Stimulated activated CD8-positive, alpha-beta memory T cell treated with anti-CD3 and anti-CD28 coated beads, Interleukin-15, amount 100 ng/mL, for 4 hours (primary cell): ENCODE measurements around the gene HJURP.
A peak's percentile ranks its signal among the peaks of the same experiment; 100 is the strongest.
"Not testable (repeated sequence)": the region's sequence is repeated elsewhere in the genome, so short reads cannot be mapped to it uniquely, and the experiment has no call there.

Source experiments
- DNase-seq, 2 donors: peaks; one replicate each; pipeline ENCODE4 v3.0.0-alpha.2; 2020; ENCODE audit warnings: low read depth in 2 of 2

Gene HJURP, protein sequence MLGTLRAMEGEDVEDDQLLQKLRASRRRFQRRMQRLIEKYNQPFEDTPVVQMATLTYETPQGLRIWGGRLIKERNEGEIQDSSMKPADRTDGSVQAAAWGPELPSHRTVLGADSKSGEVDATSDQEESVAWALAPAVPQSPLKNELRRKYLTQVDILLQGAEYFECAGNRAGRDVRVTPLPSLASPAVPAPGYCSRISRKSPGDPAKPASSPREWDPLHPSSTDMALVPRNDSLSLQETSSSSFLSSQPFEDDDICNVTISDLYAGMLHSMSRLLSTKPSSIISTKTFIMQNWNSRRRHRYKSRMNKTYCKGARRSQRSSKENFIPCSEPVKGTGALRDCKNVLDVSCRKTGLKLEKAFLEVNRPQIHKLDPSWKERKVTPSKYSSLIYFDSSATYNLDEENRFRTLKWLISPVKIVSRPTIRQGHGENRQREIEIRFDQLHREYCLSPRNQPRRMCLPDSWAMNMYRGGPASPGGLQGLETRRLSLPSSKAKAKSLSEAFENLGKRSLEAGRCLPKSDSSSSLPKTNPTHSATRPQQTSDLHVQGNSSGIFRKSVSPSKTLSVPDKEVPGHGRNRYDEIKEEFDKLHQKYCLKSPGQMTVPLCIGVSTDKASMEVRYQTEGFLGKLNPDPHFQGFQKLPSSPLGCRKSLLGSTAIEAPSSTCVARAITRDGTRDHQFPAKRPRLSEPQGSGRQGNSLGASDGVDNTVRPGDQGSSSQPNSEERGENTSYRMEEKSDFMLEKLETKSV

DNA sequence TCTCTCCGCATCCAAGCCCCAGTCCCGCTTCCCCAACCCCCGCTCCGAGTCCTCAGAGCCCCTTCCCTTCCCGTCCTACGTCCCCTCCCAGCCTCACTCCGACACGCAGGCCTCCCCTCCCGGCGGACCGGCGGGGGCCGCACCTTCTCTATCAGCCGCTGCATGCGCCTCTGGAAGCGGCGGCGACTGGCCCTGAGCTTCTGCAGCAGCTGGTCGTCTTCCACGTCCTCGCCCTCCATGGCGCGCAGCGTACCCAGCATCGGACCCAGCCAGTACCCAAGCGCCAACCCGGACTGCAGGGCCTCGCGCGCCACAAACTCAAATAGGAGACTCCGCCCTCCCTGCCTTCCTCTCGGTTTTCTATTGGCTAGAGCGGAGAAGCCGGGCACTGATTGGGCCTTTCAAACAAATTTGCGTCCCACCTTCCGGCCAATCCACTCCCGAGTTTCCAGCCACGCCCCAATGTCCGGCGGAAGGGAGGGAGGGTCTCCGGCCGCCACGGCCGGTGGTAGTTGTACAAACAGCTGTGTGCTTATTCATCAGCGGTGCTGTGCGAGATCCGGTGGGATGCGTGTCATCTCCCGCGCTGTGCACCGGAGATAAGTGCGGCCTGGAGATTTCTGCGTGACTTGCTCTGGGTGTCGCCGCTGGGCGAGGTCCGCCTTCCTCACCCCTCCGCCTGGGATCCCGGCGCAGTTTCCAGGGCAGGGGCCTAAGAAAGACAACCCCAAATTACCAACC is at the start of gene HJURP:
HJURP (minus strand) TSS at position 295 of the 741 bp plus-strand sequence; CDS start at position 260, 35 bp downstream.
- peak; percentile 63 to 76 for DNase-seq

DNA sequence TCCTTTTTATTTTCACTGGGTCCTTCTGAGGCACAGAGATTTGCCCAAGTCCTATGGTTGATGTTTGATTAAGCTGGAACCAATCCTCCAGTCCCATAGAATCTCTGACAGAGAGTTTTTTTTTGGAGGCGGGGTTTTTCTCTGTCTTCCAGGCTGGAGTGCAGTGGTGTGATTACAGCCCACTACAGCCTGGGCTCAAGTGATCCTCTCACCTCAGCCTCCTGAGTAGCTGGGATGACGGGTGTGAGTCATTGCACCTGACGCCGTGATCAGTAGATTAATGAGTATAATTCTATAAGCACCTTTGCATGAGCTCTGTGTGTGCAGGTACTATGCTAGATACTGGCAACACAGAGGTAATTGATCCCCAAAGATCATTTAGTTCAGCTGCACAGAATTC is 47.5 kb upstream of the HJURP start:
- DNase-seq, result no peak

DNA sequence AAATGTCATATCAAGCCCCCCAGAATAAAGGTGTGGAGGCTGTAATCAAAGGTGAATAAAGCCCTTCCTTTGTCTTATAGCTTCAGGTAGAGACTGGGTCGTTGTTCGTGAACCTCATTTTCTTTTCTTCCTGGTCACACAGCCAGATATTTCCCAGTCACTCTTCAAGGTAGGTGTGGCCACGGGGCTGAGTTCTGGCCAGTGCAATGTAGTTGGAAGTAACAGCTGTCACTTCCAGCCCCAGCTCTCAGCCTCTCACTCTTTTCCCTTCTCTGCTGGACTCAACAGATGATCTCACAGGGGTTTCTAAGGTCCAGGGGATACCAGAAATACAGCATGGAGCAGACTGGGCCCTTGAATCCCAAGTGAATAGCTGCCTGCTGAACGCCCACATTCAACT is 47.0 kb upstream of the HJURP start:
- DNase-seq, result no peak

DNA sequence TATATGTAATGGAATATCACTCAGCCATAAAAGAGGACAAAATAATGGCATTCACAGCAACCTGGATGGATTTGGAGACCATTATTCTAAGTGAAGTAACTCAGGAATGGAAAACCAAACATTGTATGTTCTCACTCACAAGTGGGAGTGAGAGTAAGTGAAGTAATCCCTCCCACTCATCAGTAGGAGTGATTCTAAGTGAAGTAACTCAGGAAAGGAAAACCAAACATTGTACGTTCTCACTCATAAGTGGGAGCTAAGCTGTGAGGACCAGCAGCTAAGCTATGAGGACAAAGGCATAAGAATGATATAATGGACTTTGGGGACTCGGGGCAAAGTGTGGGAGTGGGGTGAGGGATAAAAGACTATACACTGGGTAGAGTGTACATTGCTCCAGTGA is 41.9 kb upstream of the HJURP start:
- DNase-seq, result not testable (repeated sequence)

DNA sequence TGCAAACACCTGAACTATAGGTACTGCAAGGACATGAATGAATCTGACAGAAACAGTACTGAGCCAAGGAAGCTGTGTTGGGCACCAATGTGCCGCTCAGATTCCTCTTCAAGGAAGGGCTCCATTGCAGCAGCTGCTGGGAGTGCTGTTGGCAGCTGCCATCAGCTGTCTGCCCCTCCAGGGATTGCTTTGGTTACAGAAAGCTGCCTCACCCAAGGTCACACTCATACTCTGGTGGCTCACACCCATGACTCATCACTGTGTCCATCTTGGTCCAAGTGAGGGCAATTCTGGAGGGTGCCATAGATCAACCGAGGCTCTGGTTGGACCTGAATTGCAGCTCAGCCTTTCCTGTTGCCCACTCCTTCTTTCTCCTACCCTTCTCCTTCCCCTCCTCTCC is 38.5 kb upstream of the HJURP start:
- no peak for DNase-seq

DNA sequence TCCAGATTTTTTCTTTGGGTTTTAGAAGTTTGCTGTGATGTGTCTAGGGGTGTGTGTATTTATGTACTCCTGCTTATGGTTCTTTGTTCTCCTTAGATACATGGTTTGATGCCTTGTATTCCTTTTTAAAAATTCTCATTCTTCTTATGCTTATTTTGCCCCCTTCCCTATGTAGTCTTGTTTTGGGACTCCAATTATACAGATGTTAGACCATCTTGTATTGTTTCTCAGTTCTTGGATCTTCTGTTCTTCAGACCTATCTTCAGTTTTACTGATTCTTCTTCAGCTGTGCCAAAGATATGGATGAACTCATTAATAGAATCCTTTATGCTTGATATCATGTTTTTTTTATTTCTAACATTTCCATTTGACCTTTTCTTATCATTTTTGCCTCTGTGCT is 28.0 kb upstream of the HJURP start:
- DNase-seq, result no peak

DNA sequence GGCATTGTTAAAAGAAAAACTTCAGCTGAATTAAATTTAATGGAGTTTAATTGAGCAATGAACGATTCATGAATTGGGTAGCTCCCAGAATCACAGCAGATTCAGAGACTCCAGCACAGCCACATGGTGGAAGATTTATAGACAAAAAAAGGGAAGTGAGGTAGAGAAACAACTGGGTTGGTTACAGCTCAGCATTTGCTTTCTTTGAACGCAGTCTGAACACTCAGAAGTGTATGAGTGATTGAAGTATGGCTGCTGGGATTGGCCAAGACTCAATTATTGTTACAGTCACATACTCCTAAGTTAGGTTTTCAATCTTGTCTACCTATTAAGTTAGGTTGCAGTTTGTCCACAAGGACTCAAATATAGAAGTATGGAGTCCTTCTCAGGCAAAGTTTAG is 17.8 kb upstream of the HJURP start:
- DNase-seq, result not testable (repeated sequence)

DNA sequence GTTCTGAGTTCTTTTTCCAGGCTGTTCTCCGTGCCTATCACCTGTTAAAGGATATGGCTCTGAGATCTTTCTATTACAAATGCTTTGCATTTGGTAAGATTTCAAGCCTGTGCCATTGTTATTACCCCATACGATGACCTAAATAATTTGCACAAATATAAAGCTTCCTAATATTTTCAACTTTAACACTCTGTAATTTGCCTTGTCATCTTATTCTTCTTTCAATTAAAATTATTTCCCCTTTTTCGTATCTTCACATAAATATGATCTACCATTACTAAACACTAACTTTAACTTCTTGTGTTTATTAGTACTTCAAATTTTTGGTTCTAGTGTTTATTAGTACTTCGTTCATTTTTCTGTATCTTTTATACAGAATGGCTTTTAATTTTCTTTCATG is 17.1 kb upstream of the HJURP start:
- no peak for DNase-seq

DNA sequence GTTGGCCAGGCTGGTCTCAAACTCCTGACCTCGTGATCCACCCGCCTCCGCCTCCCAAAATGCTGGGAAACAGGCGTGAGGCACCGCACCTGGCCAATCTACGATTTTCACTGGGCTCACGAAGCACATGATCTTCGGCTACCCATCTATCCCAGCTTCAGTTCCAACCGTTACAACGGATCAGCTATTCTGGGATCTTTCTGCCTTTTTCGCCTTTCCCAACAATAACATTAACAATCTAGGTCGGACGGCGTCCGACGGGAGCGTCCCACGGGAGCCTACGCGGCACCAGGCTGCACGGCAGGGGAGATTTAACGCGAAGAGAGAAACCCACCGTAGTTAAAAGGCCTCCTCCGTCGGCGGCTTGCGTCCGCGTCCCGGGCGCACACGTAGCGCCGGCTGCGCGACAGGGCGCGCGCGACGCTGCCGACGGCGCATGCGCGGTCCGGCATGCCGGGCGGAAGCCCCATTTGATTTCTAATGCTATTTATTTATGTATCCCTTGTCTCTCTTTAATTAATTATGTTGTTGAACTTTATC is 13.7 kb upstream of the HJURP start, which contains the start of gene MSL3B:
MSL3B (minus strand) TSS at position 394 of the 540 bp plus-strand sequence.
- DNase-seq, result peak; percentile 9 to 32

DNA sequence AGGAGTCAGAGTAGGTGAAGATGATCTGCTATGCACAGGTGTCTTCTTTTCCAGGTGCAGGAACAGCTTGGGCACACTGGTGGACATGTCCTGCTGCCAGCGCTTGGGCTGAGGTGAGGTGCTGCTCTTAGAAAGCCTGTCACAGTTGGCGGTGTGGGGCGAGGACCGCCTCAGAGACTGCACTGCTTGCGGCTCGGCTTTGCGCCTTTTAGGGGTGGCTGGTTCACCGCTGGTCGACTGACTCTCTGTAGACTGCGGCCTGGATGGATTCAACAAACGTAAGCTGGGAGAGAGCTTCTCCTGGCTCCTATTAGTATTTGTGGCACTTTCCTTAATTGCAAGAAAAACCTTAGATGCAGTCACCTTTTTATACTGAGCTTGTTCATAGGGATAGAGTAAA is 12.1 kb upstream of the HJURP start:
- no peak for DNase-seq

DNA sequence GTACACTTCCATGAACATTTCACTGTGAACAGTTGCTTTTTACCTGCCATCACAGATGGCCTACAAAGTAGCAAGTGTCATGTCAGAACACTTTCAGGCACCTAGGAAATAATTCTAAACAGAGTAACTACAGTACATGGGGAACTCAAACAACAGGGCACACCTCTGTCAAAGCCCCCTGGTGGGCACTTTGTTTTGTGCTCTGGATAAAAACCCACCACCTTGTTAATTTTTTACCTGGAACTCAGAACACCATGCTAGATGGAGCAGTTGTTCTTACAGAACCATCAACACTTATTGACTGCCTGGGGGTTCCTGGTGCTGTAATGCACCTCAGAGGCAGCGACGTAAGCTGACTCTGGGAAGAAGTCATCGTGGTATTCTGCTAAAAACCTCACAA is 11.5 kb upstream of the HJURP start:
- no peak for DNase-seq

DNA sequence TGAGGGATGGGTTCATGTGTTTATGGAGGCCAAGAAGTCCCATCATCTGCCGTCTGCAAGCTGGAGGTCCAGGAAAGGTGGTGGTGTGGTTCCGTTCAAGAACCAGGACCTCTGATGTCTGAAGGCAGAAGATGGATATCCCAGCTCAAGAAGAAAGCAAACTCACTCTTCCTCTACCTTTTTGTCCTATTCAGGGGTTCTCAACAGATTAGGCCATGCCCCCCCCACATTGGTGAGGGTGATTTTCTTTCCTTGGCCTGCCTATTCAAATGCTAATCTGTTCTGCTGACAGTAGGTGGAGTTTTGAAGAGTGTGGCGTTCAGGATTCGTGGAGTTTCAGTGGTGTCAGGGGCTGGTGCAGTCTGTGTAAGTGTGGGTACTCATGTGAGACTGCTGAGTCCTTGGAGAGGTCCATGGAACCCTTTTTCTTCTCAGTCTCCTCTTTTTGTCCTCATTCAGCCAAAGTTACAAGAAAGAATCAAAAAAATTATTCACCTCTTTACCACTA is 8.0 kb upstream of the HJURP start:
- DNase-seq, result no peak

DNA sequence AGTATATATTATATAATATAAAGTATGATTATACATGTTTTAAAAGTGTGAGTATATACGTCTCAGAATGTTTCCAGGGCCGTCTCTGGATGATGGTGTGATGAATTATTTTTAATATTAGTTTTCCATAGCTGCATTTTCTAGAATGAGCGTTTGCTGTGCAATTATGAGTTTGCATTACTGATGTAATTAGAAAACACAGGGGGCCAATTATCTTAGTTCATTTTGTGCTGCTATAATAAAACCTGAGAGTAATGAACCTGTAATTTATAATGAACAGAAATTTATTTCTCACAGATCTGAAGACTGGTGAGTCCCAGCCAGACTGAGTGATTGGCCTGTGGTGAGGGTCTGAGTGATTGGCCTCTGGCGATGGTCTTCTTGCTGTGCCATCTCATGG is 4.0 kb upstream of the HJURP start:
- no peak for DNase-seq

DNA sequence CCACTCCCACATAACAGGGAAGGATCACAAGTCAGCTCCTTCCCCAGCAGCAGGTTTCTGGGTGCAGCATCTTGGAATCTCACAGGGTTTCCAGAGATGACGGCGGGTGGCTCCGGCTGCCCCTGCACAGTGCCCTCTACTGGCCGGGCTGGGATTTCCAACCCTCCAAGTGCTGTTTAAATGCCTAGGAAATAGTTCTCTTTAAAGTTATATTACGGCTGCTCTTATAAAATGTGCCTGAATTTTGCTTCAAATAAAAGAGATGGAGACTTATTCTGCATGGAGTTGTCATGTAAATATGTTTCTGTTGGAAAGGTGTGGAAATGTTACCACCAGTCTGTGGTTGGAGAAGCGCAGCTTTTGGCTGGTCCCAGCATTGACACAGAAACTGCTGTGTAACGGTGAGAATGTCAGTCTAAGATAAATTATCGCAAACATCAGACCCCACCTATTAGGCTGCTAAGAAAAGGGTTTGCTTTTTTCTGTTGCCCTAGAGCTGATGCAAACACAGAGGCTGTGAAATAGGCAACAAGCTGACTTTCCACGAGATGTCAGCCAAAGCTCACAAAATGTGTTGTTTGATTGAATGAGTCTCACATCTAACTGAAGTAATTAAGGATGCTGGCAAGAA is 3.3 kb upstream of the HJURP start:
- peak in 1 of 2 donors; percentile 13 for DNase-seq

DNA sequence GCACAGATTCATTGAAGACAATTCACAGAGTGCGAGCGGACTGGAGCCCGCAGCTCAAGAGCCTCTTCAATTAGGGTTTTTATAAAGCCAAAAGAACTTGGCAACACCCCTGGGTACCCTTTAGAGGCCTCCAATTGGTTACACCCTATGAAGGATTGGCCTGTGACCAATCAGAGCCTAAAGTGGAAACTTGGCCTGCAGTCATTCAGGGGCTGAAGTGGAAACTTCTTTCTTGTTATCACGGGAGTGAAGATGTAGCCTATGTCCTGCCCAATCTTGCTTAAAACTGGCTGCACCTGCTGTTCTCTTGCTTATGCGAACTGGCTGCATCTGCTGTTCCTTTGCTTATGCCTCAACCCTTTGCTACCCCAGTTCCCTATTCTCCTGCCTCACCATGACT is 1.8 kb upstream of the HJURP start:
- DNase-seq, result no peak

DNA sequence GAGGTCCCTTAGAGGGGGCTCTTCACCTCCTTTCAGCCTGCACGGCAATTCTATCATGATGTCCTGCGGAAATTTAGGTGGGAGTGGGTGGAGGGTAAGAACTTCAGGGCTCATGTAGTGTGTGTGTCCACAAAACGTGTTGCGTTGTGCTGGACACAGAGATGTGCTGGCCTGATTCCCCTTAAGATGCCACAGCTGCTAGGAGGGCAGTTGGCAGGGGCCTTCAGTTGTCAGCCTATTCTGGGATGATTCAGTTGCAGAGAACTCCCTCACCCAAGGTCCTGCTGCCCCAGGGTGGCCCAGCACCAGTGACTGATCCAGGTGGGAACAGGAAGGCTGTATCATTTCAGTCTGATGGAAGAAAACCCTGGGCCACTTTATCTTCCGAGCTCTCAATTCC is 1.0 kb upstream of the HJURP start:
- no peak for DNase-seq

DNA sequence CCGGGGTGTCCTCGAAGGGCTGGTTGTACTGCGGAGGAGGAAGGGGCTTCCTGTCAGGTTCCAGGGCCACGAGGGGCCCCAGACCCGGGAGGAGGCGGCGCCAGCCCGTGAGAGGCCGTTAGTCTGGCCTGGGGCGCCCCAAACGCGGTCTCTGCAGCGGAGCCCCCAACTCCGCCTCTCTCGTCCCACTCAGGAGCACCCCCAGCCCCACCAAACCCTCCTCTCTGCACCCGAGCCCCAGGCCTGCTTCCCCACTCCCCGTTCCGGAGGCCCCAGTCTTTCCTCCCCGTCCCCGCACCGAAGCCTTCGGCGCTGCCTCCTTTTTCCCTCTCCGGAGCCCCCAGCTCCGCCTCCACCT is 473 bp downstream of the HJURP start:
- DNase-seq, result no peak

DNA sequence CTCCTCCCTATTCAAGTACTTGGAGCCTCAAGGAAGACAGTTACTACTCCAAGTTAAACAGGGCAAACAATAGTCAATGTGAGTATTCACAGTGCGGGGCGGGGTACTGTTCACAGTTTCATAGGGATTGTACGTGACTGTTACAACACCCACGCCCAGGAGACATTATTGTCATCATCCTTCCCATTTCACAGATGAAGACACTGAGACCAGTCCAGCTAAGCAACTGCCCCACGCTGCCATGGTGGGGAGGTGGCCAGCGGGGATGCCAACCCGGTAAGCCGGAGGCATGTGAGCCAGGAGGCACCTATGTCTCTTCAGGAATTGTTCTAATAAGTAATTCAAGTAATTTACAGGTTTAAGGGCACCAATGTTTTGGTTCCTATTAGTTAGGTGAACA is 982 bp downstream of the HJURP start:
- DNase-seq, result no peak

DNA sequence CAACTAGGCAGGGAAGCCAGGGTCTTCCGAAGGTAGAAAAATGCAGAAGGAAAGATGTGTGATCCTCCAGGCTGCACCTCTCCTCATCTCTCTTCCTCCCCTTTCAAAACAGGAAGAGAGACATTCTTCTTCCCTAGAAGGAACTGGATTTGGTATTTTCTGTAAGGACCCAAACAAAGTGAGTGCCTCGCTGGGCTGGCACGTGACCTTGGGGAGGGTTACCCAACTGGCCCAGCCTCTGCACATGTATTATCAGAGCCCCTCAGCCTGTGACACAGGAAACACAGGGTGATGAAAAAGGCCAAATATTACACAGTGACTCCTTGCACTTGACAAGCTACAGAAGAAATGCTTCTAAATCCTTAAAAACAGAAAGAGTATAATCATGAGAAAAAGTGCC is 2.3 kb downstream of the HJURP start:
- no peak for DNase-seq

DNA sequence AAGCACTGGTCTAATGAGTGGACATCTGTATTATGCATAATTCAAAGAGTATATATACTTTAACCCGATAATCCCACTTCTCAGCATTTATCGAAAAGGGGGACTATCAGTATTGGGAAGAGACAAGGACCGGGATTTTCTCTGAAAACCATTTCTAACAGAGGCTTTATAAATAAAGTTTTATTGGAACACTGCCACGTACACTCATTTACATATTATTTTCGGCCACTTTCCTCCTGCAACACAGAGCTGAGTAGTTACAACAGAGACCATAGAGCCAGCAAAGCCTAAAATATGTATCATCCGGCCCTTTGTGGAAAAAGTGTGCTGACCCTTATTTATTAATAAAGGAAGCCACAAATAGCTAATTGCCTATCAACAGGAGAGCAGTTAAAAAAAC is 3.2 kb downstream of the HJURP start:
- DNase-seq, result no peak

DNA sequence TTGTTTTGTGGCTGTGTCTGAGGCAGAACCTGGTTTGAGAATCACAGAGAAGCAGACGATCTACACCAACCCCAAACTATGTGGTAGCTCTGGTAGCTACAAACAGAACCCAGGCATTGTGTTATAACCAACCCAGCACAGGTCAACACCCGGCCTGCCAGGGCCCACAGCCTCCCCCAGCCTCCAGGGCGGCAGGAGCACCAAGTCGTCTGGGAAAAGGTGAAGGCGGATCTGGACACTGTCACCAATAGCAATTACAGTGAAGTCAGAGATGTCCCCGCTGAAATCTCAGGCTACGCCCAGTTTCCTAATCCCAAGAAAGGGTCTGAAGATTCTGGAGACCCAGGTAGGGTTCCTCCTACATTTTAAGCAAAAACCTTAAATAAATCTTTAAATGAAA is 3.6 kb downstream of the HJURP start:
- no peak for DNase-seq
